Measurements from ENCODE around the gene SPPL3.
"Not testable (repeated sequence)": the region's sequence is repeated elsewhere in the genome, so short reads cannot be mapped to it uniquely, and the experiment has no call there.

The SPPL3 gene

GRCh38 chr12:120799243-120800045, 104.7 kb downstream of the SPPL3 start:
- no peak overlapping the region for H3K4me3 ChIP-seq (ENCODE audit: low read length)
- TF ChIP-seq, protein P1, sequence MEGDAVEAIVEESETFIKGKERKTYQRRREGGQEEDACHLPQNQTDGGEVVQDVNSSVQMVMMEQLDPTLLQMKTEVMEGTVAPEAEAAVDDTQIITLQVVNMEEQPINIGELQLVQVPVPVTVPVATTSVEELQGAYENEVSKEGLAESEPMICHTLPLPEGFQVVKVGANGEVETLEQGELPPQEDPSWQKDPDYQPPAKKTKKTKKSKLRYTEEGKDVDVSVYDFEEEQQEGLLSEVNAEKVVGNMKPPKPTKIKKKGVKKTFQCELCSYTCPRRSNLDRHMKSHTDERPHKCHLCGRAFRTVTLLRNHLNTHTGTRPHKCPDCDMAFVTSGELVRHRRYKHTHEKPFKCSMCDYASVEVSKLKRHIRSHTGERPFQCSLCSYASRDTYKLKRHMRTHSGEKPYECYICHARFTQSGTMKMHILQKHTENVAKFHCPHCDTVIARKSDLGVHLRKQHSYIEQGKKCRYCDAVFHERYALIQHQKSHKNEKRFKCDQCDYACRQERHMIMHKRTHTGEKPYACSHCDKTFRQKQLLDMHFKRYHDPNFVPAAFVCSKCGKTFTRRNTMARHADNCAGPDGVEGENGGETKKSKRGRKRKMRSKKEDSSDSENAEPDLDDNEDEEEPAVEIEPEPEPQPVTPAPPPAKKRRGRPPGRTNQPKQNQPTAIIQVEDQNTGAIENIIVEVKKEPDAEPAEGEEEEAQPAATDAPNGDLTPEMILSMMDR (conservative IDR thresholded peaks at IDR 0.05; ENCODE audit: low read length) = no peak
- DNase-seq (ENCODE audit: low read depth) = no peak

GRCh38 chr12:120798696-120799095, 105.5 kb downstream of the SPPL3 start:
- DNase-seq (ENCODE audit: low read depth) = no peak

GRCh38 chr12:120797677-120798642, 106.2 kb downstream of the SPPL3 start:
- no peak for DNase-seq (ENCODE audit: low read depth)
- H3K4me3 ChIP-seq (ENCODE audit: low read length) = no peak overlapping the region
- TF ChIP-seq, protein P1 (conservative IDR thresholded peaks at IDR 0.05; ENCODE audit: low read length) = no peak

More at GRCh38 chr12:120798696-120799095, 105.5 kb downstream of the SPPL3 start:
- no peak overlapping the region for H3K4me3 ChIP-seq (ENCODE audit: low read length)
- TF ChIP-seq, protein P1 (conservative IDR thresholded peaks at IDR 0.05; ENCODE audit: low read length) = no peak

GRCh38 chr12:120795441-120796178, 108.5 kb downstream of the SPPL3 start:
- DNase-seq (ENCODE audit: low read depth) = no peak
- H3K4me3 ChIP-seq (ENCODE audit: low read length) = no peak overlapping the region
- TF ChIP-seq, protein P1 (conservative IDR thresholded peaks at IDR 0.05; ENCODE audit: low read length) = no peak

DNA sequence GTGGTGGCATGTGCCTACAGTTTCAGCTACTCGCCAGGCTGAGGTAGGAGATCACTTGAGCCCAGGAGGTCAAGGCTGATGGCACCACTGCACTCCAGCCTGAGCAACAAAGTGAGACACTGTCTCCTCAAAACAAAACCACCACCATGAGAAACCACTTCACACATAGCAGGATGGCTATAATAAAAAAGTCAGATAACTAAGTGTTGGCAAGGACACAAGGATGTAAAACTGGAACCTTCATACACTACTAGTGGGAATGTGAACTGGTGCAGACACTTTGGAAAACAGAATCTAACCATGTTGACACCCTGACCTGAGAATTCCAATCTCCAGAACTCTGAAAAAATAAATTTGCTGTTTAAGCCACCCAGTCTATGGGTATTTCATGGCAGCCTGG, 110.8 kb downstream of the SPPL3 start:
- DNase-seq (ENCODE audit: low read depth) = no peak
- TF ChIP-seq, protein P1 (conservative IDR thresholded peaks at IDR 0.05; ENCODE audit: low read length) = no peak
- H3K4me3 ChIP-seq (ENCODE audit: low read length) = no peak overlapping the region

- DNase-seq (ENCODE audit: low read depth); H3K4me3 ChIP-seq (ENCODE audit: low read length): not testable (repeated sequence)
These were observed 111.7 kb downstream of the SPPL3 start for GRCh38 chr12:120792456-120792855.

GRCh38 chr12:120791669-120792176, 112.4 kb downstream of the SPPL3 start:
- H3K4me3 ChIP-seq (ENCODE audit: low read length) = no peak overlapping the region
- TF ChIP-seq, protein P1 (conservative IDR thresholded peaks at IDR 0.05; ENCODE audit: low read length) = no peak
- no peak for DNase-seq (ENCODE audit: low read depth)

Measured in AG10803 (cell line).